ENCODE measurements around the gene HSPA1L. TPM values are rescaled to one million over a fixed set of nuclear protein-coding genes. Genes with fewer than 3 reads are reported as not detected.

The HSPA1L gene
- total and polyA plus RNA-seq, 10 of the 15 experiments (the other 5 are each of a cell fraction or from before 2014, with no cell fraction given) = 0.69 to 2.5 (median 1.5) TPM

DNA sequence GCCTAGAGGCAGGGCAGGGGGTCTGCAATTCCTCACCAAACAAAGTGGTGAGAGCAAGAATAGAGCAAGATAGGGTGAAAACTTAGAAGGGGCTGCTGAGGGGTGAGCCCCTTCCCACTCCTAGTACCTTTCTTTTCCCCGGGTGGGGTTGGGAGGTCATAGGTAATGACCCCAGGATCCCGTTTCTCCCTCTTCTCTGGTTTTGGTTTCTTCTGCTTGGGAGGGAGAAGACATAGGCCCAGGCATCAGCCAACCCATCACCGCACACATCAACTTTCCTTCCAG lies 23.1 kb downstream of the HSPA1L start:
- ChIA-PET POLR2A (interaction anchor here (1.4 kb wide), 1 partner anchor 56 kb away, joined by 3 read pairs; the partner anchor contains the start of gene CLIC1), RAD21 (ENCODE audit: unreplicated experiment) (interaction anchor here (3.9 kb wide), 1 partner anchor 52 kb away, joined by 22 read pairs; the partner anchor contains the start of gene MSH5), CTCF (interaction anchor here (1.0 to 4.3 kb wide), 9 partner anchors 9 to 62 kb away, joined by 3 to 41 read pairs (median 7); partner anchors contain the start of genes CLIC1, HSPA1B and MSH5), SMC1A (ENCODE audit: uncharacterized antibody, unreplicated experiment) (interaction anchor here (0.7 to 2.2 kb wide), 2 partner anchors 31 to 54 kb away, joined by 3 to 11 read pairs; no protein-coding TSS in a partner anchor)
- Histone ChIP-seq H4K20me1 (ENCODE audit: control insufficient read depth, insufficient read depth) (no peaks in the 10 kb centered on the region), H3K27me3 (replicated peaks in 1 of 2; ENCODE audit: control insufficient read depth in 2 of 2, insufficient read depth in 2 of 2, low read length in 1 of 2) (no peaks in the 10 kb centered on the region), H3K9me3 (replicated peaks; ENCODE audit: control insufficient read depth, insufficient read depth, low read length) (no peaks in the 10 kb centered on the region), H3K4me2 (ENCODE audit: control insufficient read depth, insufficient read depth) (no peak overlapping the region), H3K36me3 (ENCODE audit: control insufficient read depth in 2 of 2, insufficient read depth in 2 of 2, low read length in 1 of 2) (peaks cover 4 to 9% of the 10 kb centered on the region in 2 experiments; a peak in 3 of 4 replicates), H3K27ac (ENCODE audit: control insufficient read depth, insufficient read depth) (no peak overlapping the region), H3K79me2 (ENCODE audit: control insufficient read depth, insufficient read depth, low read length) (peaks cover 21% of the 10 kb centered on the region), H3K9ac (ENCODE audit: control insufficient read depth, insufficient read depth, low read length) (no peak overlapping the region), H2AFZ (ENCODE audit: control insufficient read depth, low read depth, low read length) (no peak overlapping the region), H3K4me1 (ENCODE audit: control insufficient read depth, insufficient read depth, low read length) (peaks cover 12% of the 10 kb centered on the region), H3K4me3 (no peak overlapping the region)
- no peak for TF ChIP-seq ZNF274 (IDR thresholded peaks at IDR 0.05; ENCODE audit: insufficient read depth, insufficient read length)
- no peak for TF ChIP-seq TCF12 (IDR thresholded peaks at IDR 0.05; ENCODE audit: low read depth, low read length)
- TF ChIP-seq, protein P1, sequence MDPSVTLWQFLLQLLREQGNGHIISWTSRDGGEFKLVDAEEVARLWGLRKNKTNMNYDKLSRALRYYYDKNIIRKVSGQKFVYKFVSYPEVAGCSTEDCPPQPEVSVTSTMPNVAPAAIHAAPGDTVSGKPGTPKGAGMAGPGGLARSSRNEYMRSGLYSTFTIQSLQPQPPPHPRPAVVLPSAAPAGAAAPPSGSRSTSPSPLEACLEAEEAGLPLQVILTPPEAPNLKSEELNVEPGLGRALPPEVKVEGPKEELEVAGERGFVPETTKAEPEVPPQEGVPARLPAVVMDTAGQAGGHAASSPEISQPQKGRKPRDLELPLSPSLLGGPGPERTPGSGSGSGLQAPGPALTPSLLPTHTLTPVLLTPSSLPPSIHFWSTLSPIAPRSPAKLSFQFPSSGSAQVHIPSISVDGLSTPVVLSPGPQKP (IDR thresholded peaks at IDR 0.05; ENCODE audit: low read depth, low read length) = no peak
- no peak for TF ChIP-seq EZH2 (IDR thresholded peaks at IDR 0.05; ENCODE audit: borderline replicate concordance, control insufficient read depth, low read depth, low read length)
- no peak for TF ChIP-seq PML (IDR thresholded peaks at IDR 0.05; ENCODE audit: low read length)
- TF ChIP-seq NFYA (IDR thresholded peaks at IDR 0.05; ENCODE audit: borderline replicate concordance, low read depth, low read length) = no peak
- TF ChIP-seq, protein P2, sequence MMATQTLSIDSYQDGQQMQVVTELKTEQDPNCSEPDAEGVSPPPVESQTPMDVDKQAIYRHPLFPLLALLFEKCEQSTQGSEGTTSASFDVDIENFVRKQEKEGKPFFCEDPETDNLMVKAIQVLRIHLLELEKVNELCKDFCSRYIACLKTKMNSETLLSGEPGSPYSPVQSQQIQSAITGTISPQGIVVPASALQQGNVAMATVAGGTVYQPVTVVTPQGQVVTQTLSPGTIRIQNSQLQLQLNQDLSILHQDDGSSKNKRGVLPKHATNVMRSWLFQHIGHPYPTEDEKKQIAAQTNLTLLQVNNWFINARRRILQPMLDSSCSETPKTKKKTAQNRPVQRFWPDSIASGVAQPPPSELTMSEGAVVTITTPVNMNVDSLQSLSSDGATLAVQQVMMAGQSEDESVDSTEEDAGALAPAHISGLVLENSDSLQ (IDR thresholded peaks at IDR 0.05) = no peak
- no peak for TF ChIP-seq ATF7 (IDR thresholded peaks at IDR 0.05; ENCODE audit: low read depth)
- no peak for TF ChIP-seq PAX8 (IDR thresholded peaks at IDR 0.05)
- no peak for TF ChIP-seq SMC3 (IDR thresholded peaks at IDR 0.05; ENCODE audit: borderline replicate concordance, low read length)
- TF ChIP-seq NFYB (IDR thresholded peaks at IDR 0.05; ENCODE audit: insufficient read depth, low read depth, low read length) = no peak
- TF ChIP-seq MTA3 (IDR thresholded peaks at IDR 0.05; ENCODE audit: borderline replicate concordance, low read length) = no peak
- no peak for TF ChIP-seq SPI1 (IDR thresholded peaks at IDR 0.05; ENCODE audit: borderline replicate concordance, insufficient read depth, low read depth, low read length)
- no peak for TF ChIP-seq FOS (IDR thresholded peaks at IDR 0.05; ENCODE audit: borderline replicate concordance, extremely low read depth, insufficient read length)
- TF ChIP-seq IKZF2 (IDR thresholded peaks at IDR 0.05) = no peak
- DNase-seq (ENCODE audit: low read depth, low spot score) = no peak
- no TSS peak for BruUV-seq (replicated peaks)
- 63% methylated on average over 3 of the region's 3 CpGs for WGBS (ENCODE audit: insufficient coverage, insufficient replicate concordance, low lambda C conversion rate, missing lambda C conversion rate)
- intact Hi-C loops (cut with micrococcal nuclease; ENCODE audit: unreplicated experiment) (no loop called here), in situ Hi-C loops (cut with MboI) (no loop called here)
- ATAC-seq = no peak
- FAIRE-seq = no peak

All from GM12878 (cell line).